H1 (cell line): ENCODE data around the gene C5. TPM values are rescaled to one million over a fixed set of nuclear protein-coding genes. Genes with fewer than 3 reads are reported as not detected.

Experiments used
- CTCF ChIA-PET: fragments of 300-600 bp; sonication (Branson Sonifier 250); formaldehyde crosslinking; loops from one replicate; lab custom pipeline; 2021; ENCODE audit not compliant: partially characterized antibody; lab: Charles Lee
- POLR2A ChIA-PET: fragments of 300-600 bp; sonication (Branson Sonifier 250); formaldehyde crosslinking; loops from one replicate; lab custom pipeline; 2021; ENCODE audit warnings: inconsistent platforms; ENCODE audit not compliant: partially characterized antibody; lab: Charles Lee
- DNase-seq, 2 experiments: peaks; one replicate each; pipeline versions ENCODE4 v3.0.0 to v3.0.0-alpha.2; 2010 to 2022; ENCODE audit warnings: low spot score in 2 of 2, low read depth in 1 of 2, mixed read lengths in 1 of 2
- FAIRE-seq: peaks from 2 replicates; lab custom pipeline; 2011; peaks lifted over from hg19 to GRCh38; lab: Jason Lieb, UNC
- H2AFZ ChIP-seq: 2 replicates; pipeline ENCODE4 v1.8.1; 2012; ENCODE audit warnings: low read length, inconsistent platforms
- H2AK5ac ChIP-seq: 2 replicates; pipeline ENCODE4 v1.6.1; 2013; ENCODE audit warnings: low read depth, low read length
- H2BK120ac ChIP-seq: replicated peaks from 2 replicates; pipeline ENCODE3; 2013; ENCODE audit warnings: low read depth, low read length, inconsistent platforms
- H2BK12ac ChIP-seq: 2 replicates; pipeline ENCODE4 v1.6.1; 2013; ENCODE audit warnings: low read depth, low read length
- H2BK15ac ChIP-seq: 2 replicates; pipeline ENCODE4 v1.6.1; 2013; ENCODE audit warnings: low read length
- H2BK20ac ChIP-seq: 2 replicates; pipeline ENCODE4 v1.6.1; 2013; ENCODE audit warnings: low read length
- H2BK5ac ChIP-seq: 2 replicates; pipeline ENCODE4 v1.6.1; 2013; ENCODE audit warnings: low read depth, low read length
- H3K14ac ChIP-seq: 2 replicates; pipeline ENCODE4 v1.6.1; 2013; ENCODE audit warnings: inconsistent platforms; ENCODE audit not compliant: insufficient read length
- H3K18ac ChIP-seq: 2 replicates; pipeline ENCODE4 v1.6.1; 2013; ENCODE audit warnings: low read length; ENCODE audit errors: extremely low read depth
- H3K23ac ChIP-seq: 2 replicates; pipeline ENCODE4 v1.6.1; 2013; ENCODE audit warnings: inconsistent platforms; ENCODE audit not compliant: insufficient read length
- H3K23me2 ChIP-seq: 2 replicates; pipeline ENCODE4 v1.6.1; 2013; ENCODE audit warnings: low read depth, low read length
- H3K27ac ChIP-seq: 2 replicates; pipeline ENCODE4 v1.6.1; 2011; ENCODE audit warnings: low read depth, low read length, inconsistent platforms
- H3K27me3 ChIP-seq, 4 experiments: replicated peaks in 1 of 4; 1 replicate in 1 of 4; 2 replicates in 3 of 4; pipeline versions ENCODE4 v1.6.1 to v1.8.1; 2011 to 2013; ENCODE audit warnings: low read length in 3 of 4, mild to moderate bottlenecking in 3 of 4, inconsistent platforms in 2 of 4, mixed read lengths in 2 of 4, moderate library complexity in 1 of 4; ENCODE audit not compliant: control insufficient read depth in 3 of 4, insufficient read depth in 3 of 4; ENCODE audit errors: extremely low read depth in 1 of 4
- H3K36me3 ChIP-seq, 4 experiments: 2 replicates each; pipeline versions ENCODE4 v1.6.1 to v1.8.1; 2011 to 2013; ENCODE audit warnings: mild to moderate bottlenecking in 4 of 4, low read length in 3 of 4, moderate library complexity in 2 of 4, control low read depth in 1 of 4, inconsistent platforms in 1 of 4; ENCODE audit not compliant: insufficient read depth in 4 of 4, control insufficient read depth in 2 of 4
- H3K4ac ChIP-seq: replicated peaks from 2 replicates; pipeline ENCODE3; 2013; ENCODE audit warnings: low read length, low read depth, mixed read lengths, inconsistent platforms; ENCODE audit not compliant: insufficient read length
- H3K4me1 ChIP-seq, 4 experiments: replicated peaks in 1 of 4; 1 replicate in 1 of 4; 2 replicates in 3 of 4; pipeline versions ENCODE4 v1.6.1 to v1.8.1; 2011 to 2013; ENCODE audit warnings: low read length in 3 of 4, inconsistent platforms in 2 of 4, mixed read lengths in 1 of 4; ENCODE audit not compliant: insufficient read depth in 4 of 4, control insufficient read depth in 3 of 4
- H3K4me2 ChIP-seq, 2 experiments: 2 replicates each; pipeline versions ENCODE4 v1.6.1 to v1.8.1; 2011 to 2013; ENCODE audit warnings: low read depth in 2 of 2, low read length in 2 of 2, control low read depth in 1 of 2, inconsistent platforms in 1 of 2, mild to moderate bottlenecking in 1 of 2; ENCODE audit not compliant: insufficient read depth in 1 of 2
- H3K4me3 ChIP-seq, 4 experiments: fragments of 200-600, 300-600 bp in 1 of 4; sonication (generic), shearing (Covaris generic), sonication (Bioruptor Twin) in 1 of 4; 2 replicates each; pipeline versions ENCODE4 v1.5.1 to v1.8.1; 2011 to 2016; ENCODE audit warnings: low read length in 4 of 4, low read depth in 3 of 4, control low read depth in 2 of 4, inconsistent platforms in 2 of 4, mild to moderate bottlenecking in 2 of 4, mixed read lengths in 1 of 4, moderate library complexity in 1 of 4; ENCODE audit not compliant: insufficient read depth in 2 of 4; ENCODE audit errors: extremely low read depth in 1 of 4
- H3K56ac ChIP-seq: replicated peaks from 2 replicates; pipeline ENCODE3; 2013; ENCODE audit warnings: low read depth, mild to moderate bottlenecking, mixed read lengths, low read length, inconsistent platforms; ENCODE audit not compliant: insufficient read length
- H3K79me1 ChIP-seq: 2 replicates; pipeline ENCODE4 v1.6.1; 2013; ENCODE audit warnings: low read depth, low read length, control low read depth
- H3K79me2 ChIP-seq, 2 experiments: 2 replicates each; pipeline versions ENCODE4 v1.6.1 to v1.8.1; 2012 to 2013; ENCODE audit warnings: low read length in 2 of 2, mild to moderate bottlenecking in 2 of 2, inconsistent platforms in 1 of 2; ENCODE audit not compliant: insufficient read depth in 2 of 2, control insufficient read depth in 1 of 2
- H3K9ac ChIP-seq, 4 experiments: replicated peaks in 1 of 4; 1 replicate in 1 of 4; 2 replicates in 3 of 4; pipeline versions ENCODE4 v1.6.1 to v1.8.1; 2011 to 2013; ENCODE audit warnings: low read depth in 3 of 4, low read length in 3 of 4, control low read depth in 2 of 4, mild to moderate bottlenecking in 2 of 4, moderate library complexity in 2 of 4, inconsistent platforms in 1 of 4; ENCODE audit errors: extremely low read depth in 1 of 4
- H3K9me3 ChIP-seq, 2 experiments: 2 replicates each; pipeline versions ENCODE4 v1.6.1 to v1.8.1; 2012 to 2013; ENCODE audit warnings: mild to moderate bottlenecking in 2 of 2, moderate library complexity in 2 of 2, control low read depth in 1 of 2, inconsistent platforms in 1 of 2, low read depth in 1 of 2, low read length in 1 of 2, mixed read lengths in 1 of 2; ENCODE audit not compliant: insufficient read depth in 2 of 2
- H4K20me1 ChIP-seq, 2 experiments: replicated peaks in 1 of 2; 2 replicates each; pipeline versions ENCODE3 to v1.8.1; 2011 to 2013; ENCODE audit warnings: inconsistent platforms in 2 of 2, low read length in 2 of 2, mild to moderate bottlenecking in 1 of 2; ENCODE audit not compliant: insufficient read depth in 2 of 2, control insufficient read depth in 1 of 2
- H4K5ac ChIP-seq: 2 replicates; pipeline ENCODE4 v1.6.1; 2013; ENCODE audit warnings: low read length, low read depth, mixed read lengths, inconsistent platforms; ENCODE audit not compliant: insufficient read length
- H4K8ac ChIP-seq: 2 replicates; pipeline ENCODE4 v1.8.0; 2013; ENCODE audit warnings: mild to moderate bottlenecking, moderate library complexity, low read length, inconsistent platforms; ENCODE audit not compliant: insufficient read depth; ENCODE audit errors: extremely low read depth
- H4K91ac ChIP-seq: replicated peaks from 2 replicates; pipeline ENCODE3; 2013; ENCODE audit warnings: low read length, mixed read lengths, inconsistent platforms; ENCODE audit not compliant: insufficient read length
- EGR1 ChIP-seq: IDR thresholded peaks from 2 replicates; pipeline ENCODE4 v1.6.1; 2011; ENCODE audit warnings: low read depth, low read length, borderline replicate concordance
- HDAC2 ChIP-seq, 2 experiments: fragments of 300-600 bp in 1 of 2; sonication (generic) in 1 of 2; IDR thresholded peaks; 2 replicates each; pipeline ENCODE4 v1.6.1; 2011 to 2012; ENCODE audit warnings: low read depth in 2 of 2, low read length in 2 of 2, mild to moderate bottlenecking in 2 of 2, moderate library complexity in 2 of 2, borderline replicate concordance in 1 of 2, inconsistent platforms in 1 of 2
- POLR2A ChIP-seq, 2 experiments: IDR thresholded peaks; 1 replicate in 1 of 2; 2 replicates in 1 of 2; pipeline ENCODE4 v1.6.1; 2011; ENCODE audit warnings: low read depth in 2 of 2, low read length in 2 of 2, mild to moderate bottlenecking in 2 of 2; ENCODE audit errors: control extremely low read depth in 1 of 2
- RBBP5 ChIP-seq: IDR thresholded peaks from 2 replicates; pipeline ENCODE4 v1.7.1; 2012; ENCODE audit warnings: low read depth, mild to moderate bottlenecking, inconsistent platforms, low read length, moderate library complexity, borderline replicate concordance
- SIN3A ChIP-seq, 2 experiments: IDR thresholded peaks in 1 of 2; conservative IDR thresholded peaks in 1 of 2; 2 replicates each; pipeline ENCODE4 v1.6.1; 2011 to 2012; ENCODE audit warnings: low read length in 2 of 2, improper control_type of control experiment in 1 of 2, low read depth in 1 of 2, mild to moderate bottlenecking in 1 of 2
- WGBS, 2 experiments: shearing (Covaris generic) in 1 of 2; methylation state at CpG; one replicate each; pipeline versions ENCODE4 v1.1.6 to v1.1.7; 2013 to 2015; ENCODE audit warnings: low lambda C conversion rate in 2 of 2, mixed read lengths in 2 of 2, inconsistent platforms in 1 of 2, low coverage in 1 of 2, missing lambda C conversion rate in 1 of 2; ENCODE audit not compliant: insufficient replicate concordance in 2 of 2, insufficient coverage in 1 of 2, insufficient read length in 1 of 2; ENCODE audit errors: extremely low coverage in 1 of 2, missing lambda C conversion rate in 1 of 2; 5-methylcytosine and 5-hydroxymethylcytosine counted together
- polyA plus RNA-seq, 7 experiments: library from polyadenylated mRNA; depleted of rRNA in 3 of 7; stranded (reverse) in 5 of 7; unstranded in 2 of 7; fragments of >200 nt in 5 of 7; fragments of 200-250 nt in 2 of 7; gene quantifications; 1 replicate in 5 of 7; 2 replicates in 1 of 7; 4 replicates in 1 of 7; pipeline versions ENCODE4 v1.2.1 to v1.2.3, GENCODE V29; 2011 to 2013; ENCODE audit warnings: missing spikeins in 2 of 7, mixed read lengths in 2 of 7
- total RNA-seq: library from RNA; stranded (reverse); fragmentation: NEBNext Ultra II Directional; extraction: Animal tissue kit (Norgen Biotek cat#: 25700); gene quantifications from 2 replicates; pipeline ENCODE4 v1.2.1, GENCODE V29; 2021

The C5 gene
- total and polyA plus RNA-seq, 2 of the 8 experiments (the other 6 are each of a cell fraction or from before 2014, with no cell fraction given), result 0.24 to 0.35 TPM

- Histone ChIP-seq H2AFZ (peak within 1 kb of the TSS; percentile 96), H3K27ac (peak within 1 kb of the TSS; percentile 71; the same call in 1 of the 2 replicates), H3K14ac (no peak within 1 kb of the TSS), H3K27me3 (peaks cover 6 to 37% (median 28%) of the 10 kb centered on the region in 4 experiments), H2BK5ac (peak within 1 kb of the TSS; percentile 81; the same call in 1 of the 2 replicates), H3K79me2 (no peaks in the 10 kb centered on the region), H2BK15ac (peak within 1 kb of the TSS; percentile 95; the same call in 1 of the 2 replicates), H2BK120ac (no peak within 1 kb of the TSS), H3K4ac (peak within 1 kb of the TSS; percentile 27), H2BK20ac (0 out of 2 replicates have a peak within 1 kb of the TSS, but pooled peaks have one; percentile 61), H3K56ac (peak within 1 kb of the TSS; percentile 60), H4K5ac (peak within 1 kb of the TSS; percentile 77), H4K8ac (peak within 1 kb of the TSS; percentile 90), H2BK12ac (peak within 1 kb of the TSS; percentile 88), H3K18ac (peak within 1 kb of the TSS; percentile 44), H3K9ac (peak within 1 kb of the TSS in 3 of 4 experiments; percentile 65 to 80 (median 79); a peak in 6 of 7 replicates), H3K4me1 (peaks cover 0 to 3% (median 0%) of the 10 kb centered on the region in 4 experiments; a peak in 2 of 7 replicates), H4K91ac (peak within 1 kb of the TSS; percentile 45), H3K79me1 (no peaks in the 10 kb centered on the region), H3K36me3 (no peaks in the 10 kb centered on the region), H4K20me1 (no peaks in the 10 kb centered on the region), H3K4me2 (peak within 1 kb of the TSS; percentile 83 to 97), H3K9me3 (no peaks in the 10 kb centered on the region), H3K23me2 (peaks cover 14% of the 10 kb centered on the region), H3K4me3 (peak within 1 kb of the TSS; percentile 50 to 77 (median 68)), H2AK5ac (no peak within 1 kb of the TSS), H3K23ac (no peak within 1 kb of the TSS)
- peak; percentile 29 to 90 for DNase-seq
- no peak for FAIRE-seq
- POLR2A ChIA-PET, result interaction anchor here (0.8 to 1.0 kb wide), 2 partner anchors 9 to 27 kb away, joined by 3 read pairs; no protein-coding TSS in a partner anchor
- 2% methylated on average over 69 of the region's 85 CpGs; no CpG with 5 or more reads in 1 of the 2 experiments for WGBS, 2 experiments
- CTCF ChIA-PET, result no interaction called here
- TF ChIP-seq HDAC2 (IDR thresholded peaks at IDR 0.05; ENCODE audit: borderline replicate concordance in 1 of 2, low read depth in 2 of 2, low read length in 2 of 2) (peak; percentile 37 to 44; a peak in 1 of 4 replicates), RBBP5 (no peak), EGR1 (peak; percentile 89), POLR2A (IDR thresholded peaks at IDR 0.05; ENCODE audit: control extremely low read depth in 1 of 2, low read depth in 2 of 2, low read length in 2 of 2) (peak; percentile 61 to 77), SIN3A (conservative IDR thresholded peaks at IDR 0.05 in 1 of 2, IDR thresholded peaks at IDR 0.05 in 1 of 2; ENCODE audit: low read depth in 1 of 2, low read length in 2 of 2) (peak in 1 of 2 experiments; percentile 41; a peak in 2 of 4 replicates)
Measured at GRCh38 chr9:121074370-121075250, 24.5 kb upstream of the C5 start, which contains the start of gene CNTRL. CNTRL (plus strand) TSS chr9:121074955; CDS start chr9:121088327, 13,372 bp downstream.
